C4-2B (cell line): Measurements from ENCODE around the gene CLSTN2.

ENCODE experiments used
- CTCF ChIP-seq: fragments of 450-650 bp; conservative IDR thresholded peaks from 2 replicates; pipeline ENCODE4 v1.5.1; 2017; ENCODE audit warnings: mild to moderate bottlenecking
- ZFX ChIP-seq: fragments of 450-650 bp; IDR thresholded peaks from 2 replicates; pipeline ENCODE4 v1.6.1; 2017

GRCh38 chr3:140446734-140447133, 511.7 kb downstream of the CLSTN2 start:
- no peak for TF ChIP-seq CTCF
- TF ChIP-seq ZFX, result no peak
